ENCODE data around the gene ZNF785.

- TF ChIP-seq, protein P1, sequence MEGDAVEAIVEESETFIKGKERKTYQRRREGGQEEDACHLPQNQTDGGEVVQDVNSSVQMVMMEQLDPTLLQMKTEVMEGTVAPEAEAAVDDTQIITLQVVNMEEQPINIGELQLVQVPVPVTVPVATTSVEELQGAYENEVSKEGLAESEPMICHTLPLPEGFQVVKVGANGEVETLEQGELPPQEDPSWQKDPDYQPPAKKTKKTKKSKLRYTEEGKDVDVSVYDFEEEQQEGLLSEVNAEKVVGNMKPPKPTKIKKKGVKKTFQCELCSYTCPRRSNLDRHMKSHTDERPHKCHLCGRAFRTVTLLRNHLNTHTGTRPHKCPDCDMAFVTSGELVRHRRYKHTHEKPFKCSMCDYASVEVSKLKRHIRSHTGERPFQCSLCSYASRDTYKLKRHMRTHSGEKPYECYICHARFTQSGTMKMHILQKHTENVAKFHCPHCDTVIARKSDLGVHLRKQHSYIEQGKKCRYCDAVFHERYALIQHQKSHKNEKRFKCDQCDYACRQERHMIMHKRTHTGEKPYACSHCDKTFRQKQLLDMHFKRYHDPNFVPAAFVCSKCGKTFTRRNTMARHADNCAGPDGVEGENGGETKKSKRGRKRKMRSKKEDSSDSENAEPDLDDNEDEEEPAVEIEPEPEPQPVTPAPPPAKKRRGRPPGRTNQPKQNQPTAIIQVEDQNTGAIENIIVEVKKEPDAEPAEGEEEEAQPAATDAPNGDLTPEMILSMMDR (IDR thresholded peaks at IDR 0.05), result no peak
- TF ChIP-seq POLR2AphosphoS5 (IDR thresholded peaks at IDR 0.05) (no peak), POLR2A (IDR thresholded peaks at IDR 0.05) (no peak)
These were observed 19.5 kb downstream of the ZNF785 start for GRCh38 chr16:30565984-30566383.

Measured in gastroesophageal sphincter (tissue), 3 donors.